T-helper 1 cell (primary cell): ENCODE measurements around the gene MDH1.

Experiments used
- DNase-seq, 5 donors: peaks; one replicate each; pipeline ENCODE4 v3.0.0-alpha.2; 2012 to 2020

The MDH1 gene

GRCh38 chr2:63639344-63639743 is 50.6 kb downstream of the MDH1 start:
- DNase-seq = no peak

GRCh38 chr2:63642946-63643345 is 54.2 kb downstream of the MDH1 start:
- no peak for DNase-seq

- DNase-seq = no peak
These were observed 54.7 kb downstream of the MDH1 start for GRCh38 chr2:63643486-63643885.

GRCh38 chr2:63648632-63649031 is 59.9 kb downstream of the MDH1 start:
- DNase-seq = no peak

- DNase-seq = no peak
These were observed 61.1 kb downstream of the MDH1 start for GRCh38 chr2:63649829-63650228.

GRCh38 chr2:63650756-63651155 is 62.0 kb downstream of the MDH1 start:
- DNase-seq = no peak

GRCh38 chr2:63651356-63651755 is 62.6 kb downstream of the MDH1 start:
- no peak for DNase-seq

GRCh38 chr2:63651861-63652651 is 63.3 kb downstream of the MDH1 start:
- DNase-seq = no peak

- no peak for DNase-seq
These were observed 63.9 kb downstream of the MDH1 start for GRCh38 chr2:63652652-63652985.

- peak in 1 of 5 donors; percentile 14 for DNase-seq
These were observed 66.2 kb downstream of the MDH1 start for GRCh38 chr2:63654959-63655358.
